Transverse colon (tissue), 3 donors: ENCODE data around the gene MIOX.

ENCODE experiments used
- POLR2A ChIP-seq: fragments of 450-650 bp; IDR thresholded peaks from one replicate; pipeline ENCODE4 v1.6.1; 2016; ENCODE audit warnings: antibody characterized with exemption, mild to moderate bottlenecking, moderate library complexity
- POLR2AphosphoS5 ChIP-seq, 3 donors: sonication (generic); formaldehyde crosslinking; IDR thresholded peaks; one replicate each; pipeline ENCODE4 v1.6.1; 2016; ENCODE audit warnings: antibody characterized with exemption in 3 of 3

- TF ChIP-seq POLR2AphosphoS5 (IDR thresholded peaks at IDR 0.05), result no peak
- no peak for TF ChIP-seq POLR2A
These were observed 14.7 kb upstream of the MIOX start for GRCh38 chr22:50471962-50472361.
